ENCODE data around the gene CSRNP2.
"Not testable (repeated sequence)": the region's sequence is repeated elsewhere in the genome, so short reads cannot be mapped to it uniquely, and the experiment has no call there.

CSRNP2 gene

DNA sequence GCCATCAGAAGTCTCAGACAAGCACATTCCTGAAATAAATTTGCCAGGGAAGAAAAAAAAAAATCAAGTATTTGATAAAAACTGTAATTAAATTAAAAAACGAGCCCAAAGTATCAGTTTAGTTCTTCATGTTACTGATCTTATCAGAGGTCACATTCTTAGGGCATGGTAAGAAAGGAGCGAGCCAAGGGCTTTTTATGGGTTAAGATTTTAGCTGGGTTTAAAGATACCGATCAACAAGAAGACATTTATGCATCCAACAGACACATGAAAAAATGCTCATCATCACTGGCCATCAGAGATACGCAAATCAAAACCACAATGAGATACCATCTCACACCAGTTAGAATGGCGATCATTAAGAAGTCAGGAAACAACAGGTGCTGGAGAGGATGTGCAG lies 5.0 kb downstream of the CSRNP2 start:
- FAIRE-seq; DNase-seq (ENCODE audit: insufficient read length, low spot score): not testable (repeated sequence)

DNA sequence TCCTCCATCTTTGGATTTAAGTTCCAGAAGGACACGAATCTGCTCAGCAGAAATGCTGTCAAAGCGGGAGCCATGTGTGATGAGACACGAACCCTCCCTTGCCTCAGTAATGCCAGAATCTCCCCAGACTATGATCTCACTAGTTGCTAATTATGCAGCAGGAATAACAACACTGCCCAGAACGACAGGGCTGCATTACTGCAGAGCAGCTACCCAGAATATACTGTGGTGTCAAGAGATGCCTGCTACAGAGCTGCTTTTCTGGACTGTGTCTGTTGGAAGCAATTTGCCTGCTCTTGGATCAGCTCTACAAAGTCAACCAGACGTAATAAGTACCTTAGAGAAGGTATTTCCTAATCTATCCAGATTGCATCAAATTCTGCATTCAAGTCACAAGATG lies 5.5 kb downstream of the CSRNP2 start:
- FAIRE-seq: no peak
- DNase-seq (ENCODE audit: insufficient read length, low spot score): no peak

DNA sequence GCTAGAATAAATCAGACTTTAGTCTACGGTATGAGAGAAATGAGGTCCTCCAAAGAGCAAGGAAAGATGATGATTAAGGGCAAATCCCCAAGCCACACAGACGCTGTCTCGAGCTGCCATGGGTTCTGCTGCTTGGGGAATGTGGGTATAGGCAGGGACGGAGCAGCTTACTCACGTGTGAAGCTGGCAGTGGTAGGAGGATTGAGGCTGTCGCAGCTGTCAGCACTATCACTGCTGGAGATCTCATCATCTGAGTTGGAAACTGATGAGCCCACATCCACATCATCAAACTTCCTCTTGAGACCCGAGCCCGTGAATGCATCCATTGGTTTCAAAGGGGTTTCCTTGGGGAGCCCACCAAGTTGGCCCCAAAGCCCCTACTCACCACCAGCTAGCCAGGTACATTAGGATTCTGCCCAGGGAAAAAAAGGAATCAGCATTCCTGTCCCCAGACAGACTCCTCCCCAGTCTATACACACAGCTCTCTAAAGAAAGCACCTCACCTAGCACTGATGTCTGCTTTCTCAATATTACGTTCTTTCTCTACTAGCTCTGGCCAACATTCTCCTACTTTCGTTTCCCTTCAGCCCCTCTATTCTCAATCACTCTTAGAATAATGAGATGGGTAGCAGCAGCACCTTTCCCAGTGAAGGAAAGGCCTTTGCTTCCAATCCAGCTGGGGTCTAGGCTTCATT lies 7.0 kb downstream of the CSRNP2 start:
- no peak for FAIRE-seq
- no peak for DNase-seq (ENCODE audit: insufficient read length, low spot score)

DNA sequence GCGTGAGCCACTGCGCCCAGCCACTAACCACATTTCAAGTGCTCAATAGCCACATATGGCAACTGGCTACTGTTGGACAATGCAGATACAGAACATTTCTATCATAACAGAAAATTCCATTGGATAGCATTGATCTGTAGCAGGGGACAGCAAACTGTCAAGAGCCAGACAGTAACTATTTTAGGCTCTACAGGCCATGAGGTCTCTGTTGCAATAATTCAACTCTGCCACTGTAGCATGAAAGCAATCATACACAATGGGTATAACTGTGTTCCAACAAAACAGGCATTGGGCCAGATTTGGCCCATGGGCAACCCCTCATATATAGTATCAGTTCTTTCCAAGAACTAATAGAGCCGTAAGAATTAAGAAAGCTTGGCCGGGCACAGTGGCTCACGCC lies 8.0 kb downstream of the CSRNP2 start:
- FAIRE-seq (no peak), DNase-seq (ENCODE audit: insufficient read length, low spot score) (no peak)

DNA sequence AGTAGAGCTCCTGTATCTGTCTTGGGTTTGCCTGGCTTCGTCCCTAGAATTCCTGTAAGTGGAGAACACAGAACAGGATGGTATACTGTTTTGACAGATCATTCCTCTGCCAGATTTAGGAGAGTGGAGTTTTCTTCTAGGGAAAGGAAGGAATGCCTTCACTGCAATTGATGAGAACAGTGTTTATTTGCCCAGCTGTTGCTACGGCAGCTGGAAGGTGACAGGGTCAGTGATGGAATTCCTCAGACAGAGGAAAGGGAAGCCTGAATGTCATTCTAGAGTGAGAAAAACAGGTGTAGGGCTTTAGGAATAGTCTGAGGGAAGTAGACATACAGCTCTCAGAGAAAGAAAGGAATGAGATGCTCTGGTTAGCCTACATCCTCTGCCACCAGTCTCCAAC lies 11.7 kb downstream of the CSRNP2 start:
- FAIRE-seq: no peak
- no peak for DNase-seq (ENCODE audit: insufficient read length, low spot score)

- no peak for FAIRE-seq
- DNase-seq (ENCODE audit: insufficient read length, low spot score): no peak
These were observed 13.4 kb downstream of the CSRNP2 start for GRCh38 chr12:51070004-51070403.

- DNase-seq (ENCODE audit: insufficient read length, low spot score) (no peak), FAIRE-seq (no peak)
These were observed 15.6 kb downstream of the CSRNP2 start for GRCh38 chr12:51067771-51068170.

DNA sequence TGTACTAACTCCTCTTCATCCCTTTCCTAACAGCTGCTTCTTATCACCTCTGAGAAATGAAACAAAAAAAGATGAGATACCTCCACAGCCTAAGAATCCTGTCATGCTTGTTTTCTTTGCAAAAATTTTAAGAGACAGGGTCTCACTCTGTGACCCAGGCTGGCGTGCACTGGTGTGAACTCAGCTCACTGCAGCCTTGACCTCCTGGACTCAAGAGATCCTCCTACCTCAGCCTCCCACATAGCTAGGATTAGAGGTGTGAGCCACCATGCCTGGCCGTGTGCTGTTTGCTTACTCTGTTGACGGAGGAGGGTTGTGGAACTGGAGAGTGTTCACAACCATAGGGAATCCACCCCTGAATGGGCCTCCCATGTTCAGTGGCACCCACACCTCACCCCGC lies 16.2 kb downstream of the CSRNP2 start:
- FAIRE-seq (peak; percentile 23), DNase-seq (ENCODE audit: insufficient read length, low spot score) (no peak)

DNA sequence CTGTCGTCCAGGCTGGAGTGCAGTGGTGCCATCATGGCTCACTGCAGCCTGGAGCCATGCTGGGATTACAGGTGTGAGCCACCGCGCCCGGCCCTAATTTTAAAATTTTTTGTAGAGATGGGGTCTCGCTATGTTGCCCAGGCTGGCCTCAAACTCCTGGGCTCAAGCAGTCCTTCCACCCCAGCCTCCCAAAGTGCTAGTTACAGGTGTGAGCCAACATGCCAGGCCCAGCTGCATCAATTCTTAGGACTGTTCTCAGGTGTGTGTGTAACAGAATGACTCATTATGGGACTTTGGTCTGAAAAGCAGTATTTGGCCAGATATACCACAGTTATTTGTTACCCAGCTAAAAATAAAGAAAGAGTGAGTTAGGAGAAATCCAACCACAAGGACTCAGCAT lies 17.9 kb downstream of the CSRNP2 start:
- no peak for DNase-seq (ENCODE audit: insufficient read length, low spot score)
- no peak for FAIRE-seq

DNA sequence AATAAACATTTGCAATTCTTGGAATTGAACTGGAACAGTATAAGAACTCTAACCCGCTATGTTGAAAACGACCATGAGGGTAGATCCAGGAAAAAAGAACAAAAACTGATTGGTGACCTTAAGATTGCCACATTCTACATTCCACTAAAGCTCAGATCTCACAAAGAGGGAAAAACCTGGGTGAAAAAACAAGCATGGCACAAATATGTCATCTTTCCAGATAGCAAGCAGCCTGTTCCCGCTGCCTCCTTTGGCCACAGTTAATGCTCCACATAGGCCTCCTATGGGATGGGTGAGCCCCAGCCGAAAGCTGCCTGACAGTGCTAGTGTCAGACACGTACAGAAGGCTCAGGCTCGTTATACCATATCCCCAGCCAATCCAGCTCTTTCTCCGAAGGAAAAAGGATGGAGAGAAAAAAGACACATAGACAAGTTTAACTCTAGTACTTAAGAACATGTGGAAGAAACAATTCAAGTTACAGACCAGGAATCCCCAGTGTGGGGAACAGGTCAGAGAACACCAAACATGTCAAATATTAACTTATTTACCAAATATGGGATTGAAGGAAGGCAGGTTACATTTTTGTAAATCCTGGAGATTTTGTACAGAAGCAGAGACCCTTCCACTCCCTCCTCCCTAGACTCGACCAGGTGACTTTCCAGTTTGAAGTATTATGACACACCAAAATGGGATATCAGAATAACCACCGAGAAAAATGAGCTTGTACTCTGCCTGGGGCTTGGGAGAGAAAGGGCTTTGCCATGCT lies 20.6 kb downstream of the CSRNP2 start:
- DNase-seq (ENCODE audit: insufficient read length, low spot score) (no peak), FAIRE-seq (no peak)

DNA sequence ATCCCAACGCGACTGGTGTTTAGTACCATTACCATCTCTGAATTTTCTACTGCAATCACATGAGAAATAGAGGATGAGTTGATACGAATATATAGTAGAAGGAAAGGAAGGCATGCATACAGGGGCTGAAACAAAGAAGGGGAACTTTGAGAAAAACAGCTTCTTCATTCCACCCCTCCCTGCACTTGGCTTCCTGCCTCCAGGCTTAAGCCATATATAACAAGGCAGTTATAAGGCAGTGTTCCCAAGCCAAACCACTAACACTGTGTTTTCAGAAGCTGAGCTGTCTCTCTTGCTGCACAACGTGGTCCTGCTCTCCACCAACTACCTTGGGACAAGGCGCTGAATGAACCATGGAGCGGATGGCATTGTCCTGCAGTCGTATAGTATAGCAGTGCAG lies 24.3 kb downstream of the CSRNP2 start:
- DNase-seq (ENCODE audit: insufficient read length, low spot score) (no peak), FAIRE-seq (no peak)

- no peak for FAIRE-seq
- no peak for DNase-seq (ENCODE audit: insufficient read length, low spot score)
These were observed 27.2 kb downstream of the CSRNP2 start for GRCh38 chr12:51056242-51056641.

DNA sequence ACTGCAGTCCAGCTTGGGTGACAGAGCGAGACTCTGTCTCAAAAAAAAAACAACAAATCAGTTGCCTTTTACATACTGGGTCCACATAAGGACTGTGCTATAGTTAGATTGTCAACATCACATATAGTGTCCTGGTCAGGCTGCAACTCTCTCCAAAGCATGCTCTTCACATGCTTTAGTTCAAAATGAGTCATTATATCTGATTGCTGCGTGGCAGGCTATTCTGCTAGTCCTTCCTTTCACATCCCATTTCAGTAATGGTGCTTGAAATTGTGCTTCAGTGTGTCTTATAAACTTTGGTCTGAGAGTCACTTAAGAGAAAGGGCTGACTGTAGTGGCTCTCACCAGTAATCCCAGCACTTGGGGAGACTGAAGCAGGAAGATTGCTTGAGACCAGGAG lies 28.3 kb downstream of the CSRNP2 start:
- FAIRE-seq (no peak), DNase-seq (ENCODE audit: insufficient read length, low spot score) (no peak)

GRCh38 chr12:51051787-51052186 lies 31.6 kb downstream of the CSRNP2 start:
- DNase-seq (ENCODE audit: insufficient read length, low spot score): no peak
- no peak for FAIRE-seq

DNA sequence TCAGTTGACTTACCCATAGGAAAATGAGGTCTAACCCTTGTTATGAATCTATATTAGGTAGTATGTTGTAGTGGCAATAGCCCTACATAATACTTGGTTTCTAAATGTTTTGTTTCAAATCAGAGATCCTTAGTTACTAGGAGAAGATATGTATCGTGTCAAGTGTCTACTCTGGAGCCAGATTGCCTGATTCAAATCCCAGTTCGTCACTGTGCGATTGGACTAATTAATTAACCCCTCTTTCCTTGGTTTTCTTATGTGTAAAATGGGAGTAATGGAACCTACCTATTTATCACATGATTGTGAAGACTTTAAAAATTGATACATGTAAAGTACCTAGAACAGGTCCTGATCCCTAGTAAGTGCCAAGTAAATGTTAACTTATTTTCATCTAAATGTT lies 33.9 kb downstream of the CSRNP2 start:
- FAIRE-seq (no peak), DNase-seq (ENCODE audit: insufficient read length, low spot score) (no peak)

DNA sequence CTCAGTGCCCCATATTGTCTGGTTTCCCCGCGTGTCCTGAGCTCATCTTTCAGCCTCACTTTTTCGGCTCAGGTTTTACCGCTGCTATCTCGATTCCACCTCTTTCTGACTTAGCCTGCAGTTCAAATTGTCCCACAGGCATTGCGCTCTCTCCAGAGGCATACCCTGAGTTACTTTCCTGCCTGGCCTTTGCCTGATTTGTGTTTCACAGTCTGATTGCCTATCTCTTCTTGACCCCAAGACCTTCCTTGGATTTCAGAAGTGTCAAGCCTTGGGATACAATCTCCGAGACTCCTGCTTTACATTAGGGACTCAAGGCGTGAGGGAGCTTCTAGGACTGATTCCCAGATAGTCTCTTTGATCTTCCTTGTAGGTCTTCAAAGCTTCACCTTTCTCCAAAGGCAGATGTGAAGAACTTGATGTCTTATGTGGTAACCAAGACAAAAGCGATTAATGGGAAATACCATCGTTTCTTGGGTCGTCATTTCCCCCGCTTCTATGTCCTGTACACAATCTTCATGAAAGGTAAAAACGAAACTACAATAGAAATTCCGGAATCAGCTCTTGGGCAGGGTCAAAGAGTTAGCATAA lies 34.6 kb downstream of the CSRNP2 start:
- DNase-seq (ENCODE audit: insufficient read length, low spot score) (no peak), FAIRE-seq (no peak)

- peak; percentile 98 for DNase-seq (ENCODE audit: insufficient read length, low spot score)
- peak; percentile 79 for FAIRE-seq
These were observed 35.5 kb downstream of the CSRNP2 start, which contains the start of gene LETMD1 for GRCh38 chr12:51047655-51048540. Gene LETMD1 (plus strand): TSS chr12:51048327. CDS start chr12:51048357, 30 bp downstream.

DNA sequence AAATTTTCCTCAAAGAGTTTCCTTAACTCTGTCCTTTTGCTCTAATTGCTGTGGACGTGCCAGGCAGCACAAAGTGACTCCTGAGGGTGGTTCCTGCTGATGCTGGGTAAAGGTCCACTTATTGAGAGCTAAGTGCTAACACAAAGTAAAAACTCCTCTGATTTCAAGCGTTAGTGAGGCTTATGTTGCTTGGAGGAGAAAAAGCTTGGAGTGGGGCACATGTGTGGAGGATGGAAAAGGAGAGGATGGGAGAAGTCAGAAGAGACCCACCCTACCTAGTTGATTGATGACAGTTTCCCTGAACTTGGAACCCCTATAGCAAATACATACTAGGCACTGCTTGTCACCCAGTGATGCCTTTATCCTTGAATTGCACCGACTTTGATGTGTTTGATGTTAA lies 47.1 kb downstream of the CSRNP2 start:
- no peak for FAIRE-seq

GRCh38 chr12:51033457-51034089 lies 49.8 kb downstream of the CSRNP2 start:
- FAIRE-seq (no peak), DNase-seq (ENCODE audit: insufficient read length, low spot score) (no peak)

More for the DNA sequence above, 47.1 kb downstream of the CSRNP2 start:
- no peak for DNase-seq (ENCODE audit: insufficient read length, low spot score)

DNA sequence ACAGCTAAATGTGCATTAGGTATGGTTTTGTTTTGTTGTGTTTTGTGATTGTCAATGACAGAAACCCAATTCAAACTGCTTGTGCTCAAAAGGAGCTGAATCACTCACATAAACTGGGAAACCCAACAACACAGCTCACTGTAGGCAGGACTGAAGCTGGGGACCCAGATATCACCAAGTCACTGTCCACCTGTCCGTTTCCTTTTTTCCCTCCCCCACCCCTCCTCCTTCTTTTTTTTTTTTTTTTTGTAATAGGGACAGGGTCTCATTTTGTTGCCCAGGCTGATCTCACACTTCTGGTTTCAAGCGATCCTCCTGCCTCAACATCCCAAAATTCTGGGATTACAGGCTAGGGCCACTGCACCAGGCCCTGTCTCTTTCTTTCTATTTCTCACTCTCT lies 50.3 kb downstream of the CSRNP2 start:
- DNase-seq (ENCODE audit: insufficient read length, low spot score): no peak
- FAIRE-seq: no peak

DNA sequence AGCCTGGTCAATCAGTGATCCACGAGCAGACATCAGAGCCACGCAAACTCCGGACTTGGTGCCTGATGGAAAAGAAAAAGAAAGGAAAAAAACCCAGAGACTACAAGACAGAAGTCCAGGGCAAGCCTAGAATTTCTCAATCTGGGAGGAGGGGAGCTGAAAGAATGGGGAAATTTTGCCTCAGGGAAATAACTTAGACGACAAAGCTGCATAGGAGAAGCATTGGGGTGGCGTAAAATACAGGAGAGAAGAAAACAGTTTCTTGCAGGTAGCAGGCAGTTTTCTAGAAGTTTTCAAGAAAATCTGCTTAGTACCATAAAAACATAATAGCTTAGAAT lies 54.6 kb downstream of the CSRNP2 start:
- DNase-seq (ENCODE audit: insufficient read length, low spot score): no peak
- FAIRE-seq: no peak
